Stimulated activated CD4-positive, alpha-beta T cell treated with anti-CD3 and anti-CD28 coated beads, TNF-alpha, amount 100 ng/mL, for 4 hours (primary cell): ENCODE results near the gene ZMYND8.
A peak's percentile ranks its signal among the peaks of the same experiment; 100 is the strongest.
"Not testable (repeated sequence)": the region's sequence is repeated elsewhere in the genome, so short reads cannot be mapped to it uniquely, and the experiment has no call there.

ENCODE experiments used
- DNase-seq, 3 experiments: peaks; one replicate each; pipeline ENCODE4 v3.0.0-alpha.2; 2020; ENCODE audit warnings: low read depth in 3 of 3

The ZMYND8 gene

DNA sequence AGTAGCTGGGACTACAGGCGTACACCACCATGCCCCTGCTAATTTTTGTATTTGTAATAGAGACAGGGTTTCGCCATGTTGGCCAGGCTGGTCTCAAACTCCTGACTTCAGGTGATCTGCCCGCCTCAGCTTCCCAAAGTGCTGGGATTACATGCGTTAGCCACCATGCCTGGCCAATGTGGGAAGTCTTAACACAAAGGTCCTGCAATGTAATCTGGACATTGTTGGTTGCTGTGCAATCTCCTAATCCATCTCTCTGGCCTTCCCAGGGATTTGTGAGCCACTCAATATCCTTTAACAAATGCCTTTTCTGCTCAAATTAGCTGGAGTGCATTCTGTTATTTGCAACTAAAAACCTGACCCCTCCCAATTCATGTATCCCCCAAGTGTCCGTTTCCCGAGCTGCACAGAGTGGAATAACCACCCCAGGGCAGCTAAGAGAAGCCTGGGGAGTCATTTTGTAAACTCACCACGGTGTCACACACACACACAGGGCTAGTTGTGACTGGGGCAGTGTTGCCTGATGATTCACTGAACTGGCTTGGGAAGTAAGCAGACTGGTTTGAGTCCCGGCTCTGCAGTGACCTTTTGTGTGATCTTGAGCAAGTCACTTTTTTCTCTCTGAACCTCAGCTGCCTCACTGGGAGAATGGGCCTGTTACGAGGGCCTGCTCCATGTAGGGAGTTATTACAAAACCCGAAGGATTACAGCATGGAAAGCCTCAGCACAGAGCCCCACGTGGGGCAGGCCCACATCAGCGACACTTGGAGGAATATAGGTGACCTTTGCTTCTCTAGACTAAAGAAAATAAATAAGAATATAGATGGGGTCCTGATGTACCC is 152.3 kb downstream of the ZMYND8 start:
- DNase-seq, result no peak

DNA sequence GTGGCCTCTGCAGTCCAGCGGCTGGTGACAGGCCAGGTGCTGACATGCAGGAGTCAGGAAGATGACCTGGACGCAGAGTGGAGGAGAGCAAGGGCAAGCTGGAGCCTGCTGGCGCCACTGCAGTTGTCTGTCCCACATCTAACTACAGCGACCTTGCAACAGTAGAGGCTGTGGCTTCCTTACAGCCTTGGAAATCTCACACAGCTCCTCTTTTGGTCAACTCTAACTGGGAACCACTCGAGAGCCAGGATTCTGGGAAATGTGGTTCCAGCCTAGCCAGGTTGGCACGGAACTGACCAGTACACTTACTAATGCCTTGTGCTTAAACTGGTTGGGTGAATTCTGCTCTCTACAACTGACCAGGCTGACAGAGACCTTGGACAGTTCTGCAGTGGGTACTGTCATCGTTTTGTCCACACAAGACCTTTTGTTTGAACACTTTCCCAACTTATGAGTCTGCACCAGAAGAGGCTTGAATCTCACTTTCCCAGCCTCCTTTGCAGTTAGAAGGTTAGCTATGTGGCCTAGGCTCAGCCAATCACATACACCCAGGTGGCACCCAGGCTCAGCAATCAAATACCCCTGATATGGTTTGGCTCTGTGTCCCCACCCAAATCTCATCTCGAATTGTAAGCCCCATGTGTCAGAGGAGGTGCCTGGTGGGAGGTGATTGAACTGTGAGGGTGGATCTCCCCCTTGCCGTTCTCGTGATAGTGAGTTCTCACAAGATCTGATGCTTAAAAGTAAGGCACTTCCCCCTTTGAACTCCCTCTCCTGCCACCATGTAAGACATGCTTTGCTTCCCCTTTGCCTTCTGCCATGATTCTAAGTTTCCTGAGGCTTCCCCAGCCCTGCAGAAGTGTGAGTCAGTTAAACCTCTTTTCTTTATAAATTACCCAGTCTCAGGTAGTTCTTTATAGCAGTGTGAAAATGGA is 153.5 kb downstream of the ZMYND8 start:
- DNase-seq, result no peak

DNA sequence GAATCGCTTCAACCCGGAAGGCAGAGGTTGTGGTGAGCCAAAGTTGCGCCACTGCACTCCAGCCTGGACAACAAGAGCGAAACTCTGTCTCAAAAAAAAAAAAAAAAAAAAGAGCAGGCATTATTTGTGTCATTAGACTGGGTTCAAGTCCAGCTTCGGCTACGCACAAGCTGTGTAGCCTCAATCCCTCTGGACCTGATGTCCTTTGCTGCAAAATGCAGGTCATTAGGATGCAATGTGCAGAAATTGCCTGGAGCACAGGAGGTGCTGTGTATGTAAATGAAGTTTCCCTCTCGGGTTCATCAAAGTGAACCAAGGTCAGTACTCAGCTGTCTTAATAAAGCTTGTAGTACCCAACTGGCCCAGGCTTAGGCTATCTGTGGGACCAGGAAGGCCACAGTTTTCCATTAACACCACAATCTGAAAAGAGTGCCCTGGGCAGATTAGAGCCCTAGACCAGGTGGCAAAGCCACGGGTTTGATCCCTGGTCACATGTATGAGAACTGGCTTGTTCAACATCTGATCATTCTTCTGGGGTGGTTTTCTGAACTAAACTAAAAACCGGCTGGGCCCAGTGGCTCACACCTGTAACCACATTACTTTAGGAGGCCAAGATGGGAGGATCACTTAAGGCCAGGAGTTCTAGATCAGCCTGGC is 155.3 kb downstream of the ZMYND8 start:
- DNase-seq, result no peak

DNA sequence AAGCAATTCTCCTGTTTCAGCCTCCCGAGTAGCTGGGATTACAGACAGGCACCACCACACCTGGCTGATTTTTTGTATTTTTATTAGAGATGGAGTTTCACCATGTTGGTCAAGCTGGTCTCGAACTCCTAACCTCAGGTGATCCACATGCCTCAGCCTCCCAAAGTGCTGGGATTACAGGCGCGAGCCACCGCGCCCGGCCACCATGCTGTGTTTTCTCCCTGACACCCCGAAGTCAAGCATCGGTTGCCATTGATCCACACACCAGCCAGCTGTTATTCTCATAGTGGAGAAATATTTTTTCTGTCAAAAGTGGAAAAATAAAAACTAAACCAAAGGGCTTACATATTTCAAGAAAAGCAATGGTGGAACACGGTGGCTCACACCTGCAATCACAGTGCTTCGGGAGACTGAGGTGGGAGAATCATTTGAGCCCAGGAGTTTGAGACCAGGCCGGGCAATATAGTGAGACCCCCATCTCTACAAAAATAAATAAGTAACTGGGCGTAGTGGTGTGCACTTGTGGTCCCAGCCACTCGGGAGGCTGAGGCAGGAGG is 157.4 kb downstream of the ZMYND8 start:
- DNase-seq, result no peak

DNA sequence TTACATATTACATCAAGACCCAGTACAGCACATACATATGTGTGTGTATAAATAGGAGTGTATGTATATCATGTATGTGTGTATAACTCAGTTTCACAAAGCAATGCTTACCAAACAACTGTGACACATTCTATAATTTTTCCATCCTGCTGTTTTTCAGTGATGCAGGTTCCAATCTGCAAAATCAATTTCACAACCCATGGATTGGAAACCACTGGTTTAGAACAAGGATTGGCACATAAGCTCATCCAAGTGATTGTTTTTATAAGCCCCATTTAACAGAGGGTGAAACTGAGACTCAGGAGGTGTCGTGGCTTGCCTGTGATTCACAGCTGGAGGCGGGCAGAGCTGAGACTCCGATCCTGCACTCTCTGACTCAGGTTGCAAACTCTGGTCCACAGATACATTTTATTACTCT is 158.2 kb downstream of the ZMYND8 start:
- no peak for DNase-seq

DNA sequence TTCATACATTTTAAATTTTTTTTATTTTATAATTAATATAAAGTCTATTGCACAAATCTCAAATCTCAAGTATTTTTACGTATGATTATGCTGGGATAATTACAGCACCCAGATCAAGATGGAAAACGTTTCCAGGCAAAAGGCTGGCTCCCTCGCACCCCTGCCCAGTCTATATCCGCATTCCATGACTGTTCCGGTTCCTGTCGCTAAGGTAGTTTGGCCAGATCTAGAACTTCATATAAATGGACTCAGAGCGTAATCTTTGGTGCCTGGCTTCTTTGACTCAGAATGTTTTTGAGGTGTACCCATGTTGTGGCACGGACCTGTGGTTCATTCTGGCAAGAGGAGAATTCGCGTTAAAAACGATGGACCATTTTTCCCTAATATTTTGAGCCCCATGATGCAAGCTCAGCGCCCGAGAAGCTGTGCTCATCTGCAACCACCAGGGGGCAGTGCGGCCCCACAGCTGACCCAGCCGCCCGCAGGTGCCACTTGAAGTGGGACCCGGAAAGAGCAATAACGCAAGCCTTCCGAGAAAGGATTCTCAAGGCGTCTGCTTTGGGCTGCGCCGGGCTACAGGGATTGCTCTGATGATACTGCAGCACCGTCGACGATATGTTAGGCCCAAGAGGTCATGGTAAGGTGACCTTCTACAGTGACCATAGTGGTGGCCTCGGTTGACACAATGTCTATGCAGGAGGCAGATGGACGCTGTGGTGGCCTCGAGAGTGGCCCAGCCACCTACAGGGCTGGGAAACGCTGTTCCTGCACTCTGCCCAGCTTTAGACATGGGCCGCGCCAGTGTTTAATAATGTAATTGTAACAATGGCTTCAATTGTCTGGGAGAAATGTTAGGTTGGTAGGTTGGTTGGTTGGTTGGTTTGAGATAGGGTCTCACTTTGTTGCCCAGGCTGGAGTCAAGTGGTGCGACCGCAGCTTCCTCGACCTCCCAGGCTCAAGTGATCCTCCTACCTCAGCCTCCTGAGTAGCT is 160.1 kb downstream of the ZMYND8 start:
- DNase-seq, result peak; percentile 51 to 64 (median 51)

DNA sequence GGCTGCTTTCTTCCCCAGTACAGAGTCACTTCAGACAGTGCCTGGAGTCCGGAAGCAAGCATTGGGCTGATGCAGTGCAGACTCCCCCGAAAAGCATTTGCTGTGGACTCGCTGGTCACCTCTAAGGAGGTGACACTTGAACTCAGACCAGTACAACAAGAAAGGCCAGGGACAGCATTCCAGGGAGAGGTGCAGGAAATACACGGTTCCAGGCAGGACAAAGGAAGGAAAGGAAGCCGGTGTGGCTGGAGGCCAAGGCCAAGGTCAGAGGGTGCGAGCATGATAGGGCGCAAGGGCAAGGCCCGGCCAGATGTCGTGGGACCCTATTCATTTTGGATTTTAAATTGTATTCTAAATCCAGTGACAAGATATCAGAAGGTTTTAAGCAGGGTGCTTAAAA is 160.9 kb downstream of the ZMYND8 start:
- DNase-seq, result no peak

DNA sequence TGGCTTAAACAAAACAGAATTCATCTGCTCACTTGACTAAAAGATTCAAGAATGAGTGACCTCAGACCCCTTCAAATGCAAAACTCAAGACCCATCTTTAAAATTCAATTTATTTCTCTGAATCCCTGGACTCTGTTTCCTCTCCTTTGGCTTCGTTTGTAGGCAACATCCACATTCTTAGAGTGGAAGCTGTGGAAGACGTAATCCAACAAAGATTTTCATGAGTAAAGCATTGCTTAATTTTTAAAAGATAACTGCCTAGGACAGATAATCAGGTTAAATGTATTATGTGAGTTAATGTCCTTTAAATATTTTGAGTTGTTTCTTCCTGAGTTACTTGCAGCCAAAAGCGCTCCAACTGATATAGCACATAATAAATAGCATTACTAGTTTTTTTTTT is 164.5 kb downstream of the ZMYND8 start:
- no peak for DNase-seq

DNA sequence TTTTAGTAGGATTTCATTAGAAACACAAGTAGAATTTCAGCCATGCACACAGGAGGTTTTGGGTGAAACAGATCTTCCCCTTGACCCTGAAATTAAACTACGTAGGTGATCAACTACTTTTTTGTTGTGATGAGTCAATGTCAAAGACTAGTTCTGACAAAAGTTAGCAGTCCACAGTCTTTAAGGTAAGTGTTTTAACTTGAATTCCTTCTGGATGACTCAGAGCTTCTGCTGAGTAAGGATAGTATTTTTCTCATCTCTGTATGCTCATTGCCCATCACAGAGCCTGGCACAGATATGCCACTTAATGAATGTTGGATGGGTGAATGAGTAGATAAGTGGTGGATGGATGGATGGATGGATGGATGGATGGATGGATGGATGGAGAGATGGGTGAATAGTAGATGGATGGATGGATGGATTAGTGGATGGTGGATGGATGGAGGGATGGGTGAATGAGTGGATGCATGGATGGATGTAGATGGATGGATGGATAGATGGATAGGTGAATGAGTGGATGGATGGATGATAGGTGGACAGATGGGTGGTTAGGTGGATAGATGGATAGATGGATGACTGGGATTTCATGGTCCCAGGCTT is 165.3 kb downstream of the ZMYND8 start:
- DNase-seq, result no peak

DNA sequence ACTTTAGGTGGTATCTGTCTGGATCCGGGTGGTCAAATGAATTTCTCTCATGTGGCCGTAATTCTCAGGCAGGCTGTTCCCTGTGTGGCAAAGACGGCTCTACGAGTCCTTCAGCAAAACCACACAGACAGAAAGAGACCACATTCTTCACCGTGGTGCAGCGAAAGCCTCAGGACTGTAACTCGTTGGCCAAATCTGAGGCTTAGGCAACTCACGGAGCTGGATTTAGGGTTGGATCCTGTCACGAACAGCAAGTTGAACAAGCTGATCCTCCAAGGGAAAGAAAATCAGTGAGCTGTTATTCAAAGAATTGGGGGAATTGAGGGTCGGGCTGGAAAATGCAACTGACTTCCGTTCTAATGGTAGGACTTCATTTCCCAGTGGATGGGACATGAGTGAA is 167.4 kb downstream of the ZMYND8 start:
- no peak for DNase-seq

DNA sequence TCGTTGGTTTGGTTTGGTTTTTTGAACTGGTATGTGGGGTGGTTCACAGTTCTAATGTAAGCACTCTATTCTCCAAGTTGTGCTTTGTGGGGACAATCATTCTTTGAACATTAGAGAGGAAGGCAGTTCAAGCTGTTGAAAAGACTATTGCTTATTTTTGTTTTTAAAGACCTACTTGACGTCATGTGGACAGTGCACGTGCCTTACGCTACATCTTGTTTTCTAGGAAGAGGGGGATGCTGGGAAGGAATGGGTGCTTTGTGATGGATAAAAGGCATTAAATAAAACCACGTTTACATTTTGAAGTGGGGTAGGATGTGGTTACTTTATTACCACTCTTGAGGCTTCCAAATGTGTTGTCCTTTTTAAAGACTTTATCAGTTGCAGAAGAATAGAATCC is 168.0 kb downstream of the ZMYND8 start:
- no peak for DNase-seq

DNA sequence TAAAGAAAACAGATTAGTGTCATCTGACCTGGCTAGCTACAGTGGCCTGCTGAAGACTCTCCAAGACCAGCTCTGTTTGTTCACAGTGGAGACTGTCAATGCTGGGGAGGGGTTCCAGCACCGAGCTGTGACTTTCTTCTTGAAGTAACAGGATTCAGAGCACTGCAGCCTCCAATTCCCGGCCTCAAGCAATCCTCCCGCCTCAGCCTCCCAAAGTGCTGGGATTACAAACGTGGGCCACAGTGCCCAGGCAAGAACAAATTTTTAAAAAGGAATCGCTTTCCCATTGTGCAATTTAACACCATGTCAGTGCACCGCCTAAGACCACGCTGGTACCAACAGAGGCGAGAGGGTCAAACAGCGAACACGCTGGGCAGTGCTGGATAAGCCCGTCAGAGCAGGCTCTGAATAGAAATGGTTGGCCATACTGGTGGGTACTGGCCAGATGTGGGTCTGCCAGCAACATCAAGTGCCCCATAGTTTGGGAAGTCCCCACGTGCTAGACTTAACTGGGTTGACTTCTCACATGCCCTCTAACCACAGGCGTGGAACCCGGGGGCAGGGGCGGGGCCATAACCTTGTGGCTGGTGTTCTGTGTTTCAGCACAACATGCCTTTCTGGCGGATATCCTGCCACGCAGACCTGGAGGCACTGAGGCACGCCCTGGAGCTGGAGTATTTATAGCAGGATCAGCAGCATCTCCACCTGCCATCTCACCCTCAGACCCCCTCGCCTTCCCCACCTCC is 168.9 kb downstream of the ZMYND8 start:
- DNase-seq, result no peak

DNA sequence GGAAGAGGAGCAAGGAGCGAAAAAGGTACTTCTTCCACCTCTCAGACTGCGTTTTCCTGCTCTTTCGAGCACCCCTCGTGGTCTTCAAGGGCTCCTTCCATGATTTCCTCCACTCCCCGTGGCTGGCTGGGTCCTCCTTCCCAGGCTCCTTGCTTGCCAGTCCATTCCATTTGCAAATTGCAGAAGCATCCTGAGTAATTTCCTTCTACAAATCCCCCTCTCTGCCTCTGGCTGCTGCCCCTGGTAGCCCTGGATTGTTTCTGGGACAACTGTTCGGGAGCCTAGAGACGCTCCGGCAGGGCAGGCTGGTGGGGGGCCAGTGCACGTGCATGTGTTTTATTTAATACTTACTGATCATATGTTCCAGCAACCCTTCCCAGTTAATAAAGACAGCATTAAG is 173.1 kb downstream of the ZMYND8 start:
- DNase-seq, result no peak

DNA sequence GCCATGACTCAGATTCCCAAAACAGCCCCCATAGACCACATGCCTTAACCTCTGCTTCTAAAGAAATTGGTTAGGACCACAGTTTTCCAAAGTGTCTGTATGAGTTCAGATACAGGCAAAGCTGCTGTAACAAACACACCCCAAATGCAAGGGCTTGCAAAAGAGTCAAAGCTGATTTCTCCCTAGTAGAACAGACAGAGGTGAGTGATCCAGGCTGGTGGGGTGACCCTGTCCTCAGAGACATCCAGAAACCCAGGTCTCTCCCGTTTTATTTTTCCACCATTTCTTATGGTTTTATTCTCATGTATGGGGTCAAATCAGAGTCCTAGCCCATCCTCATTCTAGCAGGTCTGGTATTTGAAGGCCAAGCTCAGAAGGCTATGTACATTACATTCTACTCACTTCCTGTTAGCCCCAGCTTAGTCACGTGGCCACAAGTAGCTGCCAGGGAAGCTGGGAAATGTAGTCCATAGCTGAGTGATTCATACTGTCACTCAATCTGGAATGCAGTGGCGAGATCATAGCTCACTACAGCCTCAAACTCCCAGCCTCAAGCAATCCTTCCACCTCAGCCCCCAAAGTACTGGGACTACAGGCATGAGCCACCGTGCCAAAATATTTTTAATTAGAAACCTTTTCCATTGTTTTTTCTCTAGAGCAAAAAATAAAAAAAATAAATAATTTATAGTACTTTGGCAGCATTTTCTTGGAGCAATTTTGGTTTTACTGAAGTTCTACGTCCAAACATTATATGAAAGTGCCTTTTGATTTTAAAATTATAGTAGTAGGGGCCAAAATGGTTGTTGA is 175.2 kb downstream of the ZMYND8 start:
- DNase-seq, result no peak

DNA sequence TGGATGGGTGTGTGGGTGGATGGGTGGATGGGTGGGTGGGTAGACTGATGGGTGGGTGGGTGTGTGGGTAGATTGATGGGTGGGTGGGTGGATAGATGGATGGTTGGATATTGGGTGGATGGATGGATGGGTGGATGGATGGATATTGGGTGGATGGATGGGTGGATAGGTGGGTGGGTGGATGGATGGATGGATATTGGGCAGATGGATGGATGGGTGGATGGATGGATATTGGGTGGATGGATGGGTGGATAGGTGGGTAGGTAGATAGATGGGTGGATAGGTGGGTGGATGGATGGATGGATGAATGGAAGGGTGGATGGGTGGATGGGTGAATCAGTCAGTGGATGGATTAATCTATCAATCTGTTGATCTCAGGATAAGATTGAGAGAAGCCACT is 177.2 kb downstream of the ZMYND8 start:
- DNase-seq, result no peak

DNA sequence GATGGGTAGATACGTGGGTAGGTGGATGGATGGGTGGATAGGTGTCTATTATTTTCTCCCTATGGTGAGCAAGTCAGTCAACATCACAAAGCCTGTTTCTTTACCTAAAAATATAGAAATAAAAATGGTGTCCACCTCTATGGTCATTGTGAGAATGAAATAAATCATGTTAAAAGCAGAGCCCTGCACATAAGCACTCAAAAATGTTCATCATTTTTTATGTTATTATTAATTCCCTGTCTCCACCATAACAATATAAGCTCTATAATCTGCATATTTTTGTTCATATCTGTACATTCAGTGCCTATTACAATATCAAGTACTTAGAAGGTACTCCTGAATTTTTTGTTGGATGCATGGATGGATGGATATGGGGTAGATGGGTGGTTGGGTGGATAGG is 177.6 kb downstream of the ZMYND8 start:
- no peak for DNase-seq

DNA sequence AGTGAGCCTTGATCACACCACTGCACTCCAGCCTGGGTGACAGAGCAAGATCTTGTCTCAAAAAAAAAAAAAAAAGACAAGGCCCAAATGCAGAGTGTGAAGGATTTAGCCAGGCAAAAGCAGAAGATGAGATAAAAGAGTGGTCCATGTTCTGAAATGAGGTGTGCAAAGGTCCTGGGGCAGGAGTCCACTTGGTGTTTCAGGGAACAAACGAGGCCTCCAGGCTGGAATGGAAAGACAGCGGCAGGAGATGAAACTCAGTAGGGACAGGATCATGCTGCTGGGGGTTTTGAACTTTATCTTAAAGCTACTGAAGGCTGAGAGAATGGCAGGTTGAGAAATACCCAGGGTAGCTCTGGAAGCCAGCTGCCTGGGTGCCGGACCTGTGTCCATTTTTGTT is 178.2 kb downstream of the ZMYND8 start:
- no peak for DNase-seq

DNA sequence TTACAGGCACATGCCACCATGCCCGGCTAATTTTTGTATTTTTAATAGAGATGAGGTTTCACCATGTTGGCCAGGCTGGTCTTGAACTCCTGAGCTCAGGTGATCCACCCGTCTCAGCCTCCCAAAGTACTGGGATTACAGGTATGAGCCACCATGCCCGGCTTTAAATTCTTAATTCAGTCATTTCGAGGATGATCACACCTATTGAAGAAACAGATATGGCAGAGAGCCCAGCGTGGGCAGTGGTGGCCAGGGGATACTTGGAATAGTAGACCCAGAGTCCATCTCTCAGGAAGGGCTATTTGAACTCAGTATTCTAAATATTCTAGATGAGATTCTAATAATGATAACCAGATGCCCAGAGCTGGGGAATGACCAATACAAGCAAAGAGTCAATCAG is 180.3 kb downstream of the ZMYND8 start:
- not testable (repeated sequence) for DNase-seq

DNA sequence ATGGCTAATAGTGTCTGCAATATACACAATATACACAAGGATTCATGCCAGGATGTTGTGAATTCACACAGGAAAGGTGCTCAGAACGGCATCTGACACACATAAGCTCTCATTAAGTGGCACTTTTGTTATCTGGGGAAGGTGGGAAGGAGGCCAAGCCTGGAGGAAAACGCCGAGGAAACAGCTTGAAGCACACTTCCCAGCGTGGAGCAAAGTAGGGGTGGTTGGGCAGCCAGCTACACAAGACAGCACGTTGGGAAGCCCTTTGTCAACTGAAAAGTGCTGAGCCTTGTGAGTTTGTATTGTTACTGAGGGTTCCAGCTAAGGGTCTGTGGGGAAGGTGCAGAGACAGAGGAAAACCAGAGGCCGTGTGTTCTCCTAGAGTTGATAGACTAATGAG is 181.0 kb downstream of the ZMYND8 start:
- no peak for DNase-seq
